ENCODE data around the gene SH3TC1. TPM values are rescaled to one million over a fixed set of nuclear protein-coding genes. Genes with fewer than 3 reads are reported as not detected.

SH3TC1 gene
- total RNA-seq, 2 experiments from 2014 or later: 11.1 to 18.3 TPM

DNA sequence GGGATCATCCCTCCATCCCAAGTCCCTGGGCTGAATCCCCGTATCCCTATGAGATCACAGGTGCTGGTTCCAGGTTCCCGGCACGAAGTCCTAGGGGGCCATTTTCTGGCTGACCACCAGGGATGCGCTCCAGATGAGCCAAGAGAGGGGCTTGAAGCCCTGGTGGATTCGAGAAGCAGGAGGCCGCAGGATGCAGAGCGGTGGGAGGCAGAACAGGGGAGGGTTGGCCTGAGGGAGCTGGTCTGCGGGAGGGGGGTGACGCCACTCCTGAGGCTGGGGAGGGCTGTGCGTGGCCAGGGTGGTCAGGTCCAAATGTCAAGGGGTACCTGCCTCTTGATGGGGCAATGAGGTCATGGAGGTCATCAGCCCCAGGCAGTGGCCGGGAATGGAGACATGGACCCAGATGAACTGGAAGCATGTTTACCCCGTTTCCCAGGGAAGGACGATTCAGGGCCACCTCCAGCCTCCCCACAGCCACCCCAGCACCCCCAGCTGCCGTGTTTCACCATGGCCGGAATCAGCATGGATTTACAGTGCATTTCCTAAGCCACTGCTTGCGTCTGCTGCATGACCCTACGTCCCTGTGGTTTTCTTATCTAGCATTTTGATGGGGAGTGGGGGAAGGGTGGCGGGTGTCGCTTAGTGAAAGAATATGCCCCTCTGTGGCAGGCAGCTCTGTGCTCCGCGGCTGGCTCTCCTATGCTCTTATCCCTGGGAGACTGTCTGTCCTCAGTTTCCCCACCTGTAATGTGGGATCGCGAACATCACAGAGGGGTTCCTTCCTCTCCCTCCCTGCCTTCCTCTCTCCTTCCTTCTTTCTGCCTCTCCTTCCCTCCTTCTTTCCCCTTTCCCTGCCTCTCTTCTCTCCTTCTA, 53.4 kb downstream of the SH3TC1 start:
- POLR2A ChIA-PET: no interaction called here
- Mint-ChIP-seq H3K4me1 (no peaks in the 10 kb centered on the region), H3K36me3 (ENCODE audit: low read depth) (no peaks in the 10 kb centered on the region), H3K9me3 (ENCODE audit: low read depth) (no peaks in the 10 kb centered on the region), H3K4me3 (no peak overlapping the region), H3K27me3 (no peaks in the 10 kb centered on the region), H3K27ac (no peak overlapping the region)
- ATAC-seq (no peak), DNase-seq (no peak)
- CTCF ChIA-PET: no interaction called here
- intact Hi-C loops (cut with DNase I, micrococcal nuclease): no loop called here

GRCh38 chr4:8254076-8254475, 55.0 kb downstream of the SH3TC1 start:
- POLR2A ChIA-PET: no interaction called here
- no peak for ATAC-seq
- Mint-ChIP-seq H3K27me3 (no peaks in the 10 kb centered on the region), H3K4me1 (no peaks in the 10 kb centered on the region), H3K36me3 (ENCODE audit: low read depth) (no peaks in the 10 kb centered on the region), H3K4me3 (no peak overlapping the region), H3K27ac (no peak overlapping the region), H3K9me3 (ENCODE audit: low read depth) (no peaks in the 10 kb centered on the region)
- CTCF ChIA-PET: no interaction called here
- intact Hi-C loops (cut with DNase I, micrococcal nuclease): no loop called here
- no peak for DNase-seq

DNA sequence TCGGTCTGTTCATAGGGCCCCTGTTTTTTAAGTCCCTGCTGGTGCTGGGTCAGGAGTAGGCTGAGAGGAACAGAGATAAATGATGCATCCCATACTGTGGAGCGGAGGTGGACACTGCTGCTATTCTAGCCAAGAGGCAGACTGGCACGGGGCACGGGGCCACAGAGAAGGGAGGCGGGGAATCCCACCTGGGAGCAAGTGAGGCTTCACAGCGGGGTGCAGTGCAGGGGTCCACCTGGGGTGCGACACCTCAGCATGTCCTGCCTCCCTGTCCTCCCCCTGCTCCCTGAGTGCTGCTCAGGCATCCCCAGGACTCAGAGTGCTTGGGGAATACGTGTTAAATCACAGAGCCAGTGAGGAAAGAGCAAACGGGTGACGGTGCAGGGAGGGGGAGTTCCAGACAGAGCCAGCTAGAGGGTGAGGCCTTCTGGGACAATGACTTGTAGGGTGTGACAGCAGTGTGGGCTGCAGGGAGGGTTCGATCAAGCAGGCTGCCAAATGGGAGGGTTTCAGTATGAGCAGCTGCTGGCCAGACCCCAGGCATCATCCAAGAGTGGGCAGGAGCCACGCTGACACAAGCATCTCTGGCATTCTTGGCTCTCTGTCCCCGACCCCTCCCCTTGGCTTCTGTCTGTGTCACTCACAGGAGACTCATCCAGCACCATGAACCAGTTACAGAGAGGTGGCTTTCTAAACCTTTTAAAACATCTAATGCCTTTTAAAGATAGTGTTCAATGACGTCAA, 56.8 kb downstream of the SH3TC1 start:
- H3K4me3 Mint-ChIP-seq: no peak overlapping the region
- no peaks in the 10 kb centered on the region for H3K27me3 Mint-ChIP-seq
- DNase-seq: no peak
- CTCF ChIA-PET: no interaction called here
- H3K4me1 Mint-ChIP-seq: no peaks in the 10 kb centered on the region
- H3K36me3 Mint-ChIP-seq (ENCODE audit: low read depth): no peaks in the 10 kb centered on the region
- no peaks in the 10 kb centered on the region for H3K9me3 Mint-ChIP-seq (ENCODE audit: low read depth)
- intact Hi-C loops (cut with DNase I, micrococcal nuclease): no loop called here
- ATAC-seq: no peak
- POLR2A ChIA-PET: no interaction called here
- no peak overlapping the region for H3K27ac Mint-ChIP-seq

DNA sequence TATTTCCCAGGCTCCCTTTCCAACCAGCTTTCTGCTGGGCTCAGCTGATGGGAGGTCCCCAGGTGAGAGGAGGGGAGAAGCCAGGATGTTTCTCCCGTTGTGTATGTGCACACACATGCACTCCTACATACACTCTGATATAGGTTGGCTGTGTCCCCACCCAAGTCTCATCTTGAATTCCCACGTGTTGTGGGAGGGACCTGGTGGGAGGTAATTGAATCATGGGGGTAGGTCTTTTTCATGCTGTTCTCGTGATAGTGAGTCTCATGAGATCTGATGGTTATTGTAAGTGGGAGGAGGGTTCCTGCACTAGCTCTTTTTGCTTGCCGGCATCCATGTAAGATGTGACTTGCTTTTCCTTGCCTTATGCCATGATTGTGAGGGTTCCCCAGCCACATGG, 58.8 kb downstream of the SH3TC1 start:
- Mint-ChIP-seq H3K36me3 (ENCODE audit: low read depth) (no peaks in the 10 kb centered on the region), H3K4me3 (no peak overlapping the region), H3K27me3 (no peaks in the 10 kb centered on the region), H3K9me3 (ENCODE audit: low read depth) (no peaks in the 10 kb centered on the region), H3K27ac (no peak overlapping the region), H3K4me1 (no peaks in the 10 kb centered on the region)
- intact Hi-C loops (cut with DNase I, micrococcal nuclease): no loop called here
- ChIA-PET CTCF (interaction anchor here (0.7 kb wide), 1 partner anchor 150 kb away, joined by 4 read pairs; no protein-coding TSS in a partner anchor), POLR2A (no interaction called here)
- DNase-seq: no peak
- no peak for ATAC-seq

DNA sequence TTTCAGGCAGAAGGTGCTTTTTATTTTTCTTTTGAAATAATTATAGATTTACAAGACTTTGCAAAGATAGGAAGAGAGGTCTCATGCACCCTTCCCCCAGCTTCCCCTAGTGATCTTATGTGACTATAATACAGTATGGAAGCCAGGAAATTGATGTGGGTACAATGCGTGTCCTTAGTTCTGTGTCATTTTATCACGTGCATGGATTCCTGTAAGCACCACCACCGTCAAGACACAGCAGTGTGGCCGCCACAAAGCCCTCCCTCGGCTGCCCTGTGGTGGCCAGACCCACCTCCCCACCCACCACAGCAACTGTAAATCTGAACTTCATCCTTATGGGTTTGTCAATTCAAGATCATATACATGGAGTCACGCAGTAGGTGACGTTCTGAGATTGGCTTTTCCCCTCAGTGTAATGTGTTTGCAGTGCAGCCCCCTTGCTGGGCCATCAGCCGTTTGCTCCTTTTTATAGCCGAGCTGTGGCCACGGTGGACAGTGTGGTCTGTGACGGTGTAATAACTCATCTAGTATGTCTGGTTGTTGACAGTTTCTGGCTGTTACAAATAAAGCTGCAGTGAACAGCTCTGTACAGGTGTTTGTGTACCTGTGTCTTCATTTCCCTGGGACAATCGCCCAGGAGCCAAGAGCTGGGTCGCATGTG, 59.6 kb downstream of the SH3TC1 start:
- Mint-ChIP-seq H3K4me1 (no peaks in the 10 kb centered on the region), H3K27ac (no peak overlapping the region), H3K27me3 (peaks cover 2% of the 10 kb centered on the region), H3K9me3 (ENCODE audit: low read depth) (no peaks in the 10 kb centered on the region), H3K4me3 (no peak overlapping the region), H3K36me3 (ENCODE audit: low read depth) (no peaks in the 10 kb centered on the region)
- no peak for DNase-seq
- ChIA-PET POLR2A (no interaction called here), CTCF (interaction anchor here (0.6 kb wide), 1 partner anchor 14 kb away, joined by 4 read pairs; no protein-coding TSS in a partner anchor)
- no peak for ATAC-seq
- intact Hi-C loops (cut with DNase I, micrococcal nuclease): no loop called here

DNA sequence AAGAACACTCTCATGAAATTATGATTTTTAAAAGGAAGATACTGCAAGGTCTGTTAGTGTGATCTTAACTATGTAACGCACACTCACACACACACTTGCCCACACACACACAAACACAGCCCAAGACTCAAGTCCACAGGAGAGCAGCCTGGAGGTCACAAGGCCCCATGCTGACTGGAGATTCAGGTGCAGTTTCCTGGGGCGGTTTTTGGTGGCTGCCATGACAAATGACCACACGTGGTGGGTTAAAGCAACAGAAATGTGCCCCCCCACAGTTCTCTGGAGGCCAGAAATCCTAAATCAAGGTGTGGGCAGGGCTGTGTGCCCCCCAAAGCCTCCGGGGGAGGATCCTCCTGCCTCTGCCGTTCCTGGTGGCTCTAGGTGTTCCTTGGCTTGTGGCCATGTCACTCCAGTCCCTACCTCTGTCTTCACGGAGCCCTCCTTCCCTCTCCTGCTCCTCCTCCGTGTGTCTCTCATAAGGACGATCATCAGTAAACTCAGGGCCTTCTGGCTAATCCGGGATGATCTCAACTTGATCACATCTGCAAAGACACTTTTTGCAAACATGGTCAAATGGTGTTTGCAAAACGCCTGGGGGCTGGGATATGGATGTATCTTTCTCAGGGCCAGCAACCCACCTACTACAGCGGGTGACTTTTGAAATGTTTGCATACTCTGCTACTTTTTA, 60.8 kb downstream of the SH3TC1 start:
- Mint-ChIP-seq H3K9me3 (ENCODE audit: low read depth) (no peaks in the 10 kb centered on the region), H3K4me3 (no peak overlapping the region), H3K27me3 (peaks cover 5% of the 10 kb centered on the region), H3K4me1 (no peaks in the 10 kb centered on the region), H3K27ac (no peak overlapping the region), H3K36me3 (ENCODE audit: low read depth) (no peaks in the 10 kb centered on the region)
- intact Hi-C loops (cut with DNase I, micrococcal nuclease): no loop called here
- no peak for DNase-seq
- ChIA-PET POLR2A (no interaction called here), CTCF (no interaction called here)
- ATAC-seq: no peak

- H3K9me3 Mint-ChIP-seq (ENCODE audit: low read depth): no peaks in the 10 kb centered on the region
- no peak overlapping the region for H3K4me3 Mint-ChIP-seq
- no peaks in the 10 kb centered on the region for H3K4me1 Mint-ChIP-seq
- no peak for ATAC-seq
- ChIA-PET POLR2A (no interaction called here), CTCF (no interaction called here)
- peaks cover 5% of the 10 kb centered on the region for H3K27me3 Mint-ChIP-seq
- H3K27ac Mint-ChIP-seq: no peak overlapping the region
- no peaks in the 10 kb centered on the region for H3K36me3 Mint-ChIP-seq (ENCODE audit: low read depth)
- no peak for DNase-seq
- intact Hi-C loops (cut with DNase I, micrococcal nuclease): no loop called here
Measured at GRCh38 chr4:8260656-8261111, 61.6 kb downstream of the SH3TC1 start.

DNA sequence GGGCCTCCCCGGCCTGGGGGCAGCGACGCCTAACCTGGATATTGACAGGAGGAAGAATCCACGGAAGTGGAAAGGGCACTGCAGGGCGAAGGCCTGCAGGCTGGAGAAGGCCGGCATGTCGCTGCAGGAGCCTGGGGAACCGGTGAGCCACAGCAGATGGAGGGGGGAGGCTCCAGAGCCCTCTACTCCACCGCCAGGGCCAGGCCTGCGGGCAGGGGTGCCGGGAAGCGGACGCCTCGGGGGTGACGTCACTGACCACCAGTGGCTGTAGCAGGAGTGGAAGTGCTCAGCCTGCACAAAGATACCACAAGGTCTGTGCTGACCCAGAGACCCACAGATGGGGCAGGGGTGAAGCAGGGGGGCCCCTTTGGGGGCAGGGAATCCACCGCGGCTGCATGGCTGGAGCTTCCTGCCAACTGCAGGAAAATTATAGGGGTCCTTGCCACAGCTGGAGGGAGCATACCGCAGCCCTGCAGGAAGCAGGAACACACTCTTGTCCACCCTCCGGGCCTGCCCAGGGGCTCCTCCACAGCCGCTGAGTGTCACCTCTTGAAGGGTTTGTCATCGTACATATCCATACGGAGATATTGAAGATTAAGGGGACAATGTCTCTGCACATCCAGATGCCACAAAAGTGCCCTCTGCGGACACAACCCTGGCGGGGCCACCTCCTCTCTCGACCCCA, 62.9 kb downstream of the SH3TC1 start:
- H3K27ac Mint-ChIP-seq: no peak overlapping the region
- intact Hi-C loops (cut with DNase I, micrococcal nuclease): no loop called here
- DNase-seq (no peak), ATAC-seq (no peak)
- POLR2A ChIA-PET: no interaction called here
- no peaks in the 10 kb centered on the region for H3K9me3 Mint-ChIP-seq (ENCODE audit: low read depth)
- no peak overlapping the region for H3K4me3 Mint-ChIP-seq
- H3K36me3 Mint-ChIP-seq (ENCODE audit: low read depth): no peaks in the 10 kb centered on the region
- H3K4me1 Mint-ChIP-seq: no peaks in the 10 kb centered on the region
- CTCF ChIA-PET: no interaction called here
- H3K27me3 Mint-ChIP-seq: peaks cover 7% of the 10 kb centered on the region

GRCh38 chr4:8262637-8263322, 63.7 kb downstream of the SH3TC1 start:
- Mint-ChIP-seq H3K27me3 (peaks cover 7% of the 10 kb centered on the region), H3K36me3 (ENCODE audit: low read depth) (no peaks in the 10 kb centered on the region), H3K9me3 (ENCODE audit: low read depth) (no peaks in the 10 kb centered on the region), H3K27ac (no peak overlapping the region), H3K4me1 (no peaks in the 10 kb centered on the region), H3K4me3 (no peak overlapping the region)
- ChIA-PET CTCF (no interaction called here), POLR2A (no interaction called here)
- intact Hi-C loops (cut with DNase I, micrococcal nuclease): no loop called here
- DNase-seq (no peak), ATAC-seq (no peak)

GRCh38 chr4:8263397-8263796, 64.3 kb downstream of the SH3TC1 start:
- Mint-ChIP-seq H3K36me3 (ENCODE audit: low read depth) (no peaks in the 10 kb centered on the region), H3K27me3 (peaks cover 9% of the 10 kb centered on the region), H3K4me1 (no peaks in the 10 kb centered on the region), H3K27ac (no peak overlapping the region), H3K4me3 (no peak overlapping the region), H3K9me3 (ENCODE audit: low read depth) (no peaks in the 10 kb centered on the region)
- ATAC-seq (no peak), DNase-seq (no peak)
- ChIA-PET POLR2A (no interaction called here), CTCF (no interaction called here)
- intact Hi-C loops (cut with DNase I, micrococcal nuclease): no loop called here

DNA sequence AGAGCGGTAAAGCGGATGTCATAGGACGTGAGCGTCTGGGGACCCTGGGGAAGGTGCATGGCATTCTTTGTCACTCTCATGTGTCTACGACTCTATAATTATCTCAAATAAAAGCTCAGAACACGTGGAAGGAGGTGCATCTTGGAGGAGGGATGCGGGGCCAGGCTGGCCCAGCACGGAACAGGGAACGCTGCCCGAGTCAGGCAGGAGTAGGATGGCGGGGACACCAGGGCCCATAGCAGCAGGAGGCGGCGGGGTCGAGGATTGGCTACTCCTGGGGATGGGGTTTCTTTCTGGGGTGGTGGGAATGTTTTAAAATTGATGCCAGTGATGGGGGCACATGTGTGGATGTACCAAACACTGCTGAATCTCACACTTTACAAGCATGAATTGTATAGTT, 65.0 kb downstream of the SH3TC1 start:
- Mint-ChIP-seq H3K4me1 (no peaks in the 10 kb centered on the region), H3K4me3 (no peak overlapping the region), H3K27me3 (peaks cover 16% of the 10 kb centered on the region), H3K9me3 (ENCODE audit: low read depth) (no peaks in the 10 kb centered on the region), H3K27ac (no peak overlapping the region), H3K36me3 (ENCODE audit: low read depth) (no peaks in the 10 kb centered on the region)
- intact Hi-C loops (cut with DNase I, micrococcal nuclease): no loop called here
- ChIA-PET CTCF (no interaction called here), POLR2A (no interaction called here)
- ATAC-seq (no peak), DNase-seq (no peak)
